Ascending aorta (tissue), 2 donors: ENCODE measurements around the gene RASGRF1. TPM values are rescaled to one million over a fixed set of nuclear protein-coding genes. Genes with fewer than 3 reads are reported as not detected.

Source experiments
- DNase-seq, 2 donors: peaks; one replicate each; pipeline ENCODE4 v3.0.0-alpha.2; 2019; ENCODE audit warnings: low spot score in 2 of 2
- H3K27ac ChIP-seq, 2 donors: fragments of 200-600 bp; sonication (generic); one replicate each; pipeline ENCODE4 v1.5.1; 2016 to 2017; ENCODE audit warnings: mild to moderate bottlenecking in 1 of 2
- H3K27me3 ChIP-seq: fragments of 200-600 bp; sonication (generic); one replicate; pipeline ENCODE4 v1.5.1; 2017
- H3K36me3 ChIP-seq, 2 donors: fragments of 200-600 bp; sonication (generic); one replicate each; pipeline ENCODE4 v1.5.1; 2016
- H3K4me1 ChIP-seq, 2 donors: fragments of 200-600 bp; sonication (generic); one replicate each; pipeline ENCODE4 v1.5.1; 2016 to 2017; ENCODE audit warnings: mild to moderate bottlenecking in 1 of 2
- H3K4me3 ChIP-seq, 2 donors: fragments of 200-600 bp; sonication (generic); one replicate each; pipeline ENCODE4 v1.5.1; 2016 to 2017; ENCODE audit warnings: mild to moderate bottlenecking in 1 of 2
- H3K9me3 ChIP-seq, 2 donors: fragments of 200-600 bp; sonication (generic); one replicate each; pipeline ENCODE4 v1.5.1; 2016
- intact Hi-C: fragments of 100-400 bp; cut with DNase I; formaldehyde crosslinking; loops from one replicate; pipeline ENCODE4 v1.15.1; 2023
- total RNA-seq: library from RNA; depleted of rRNA; stranded (reverse); fragments of >200 nt; gene quantifications from one replicate; pipeline ENCODE4 v1.1.0, GENCODE V29; 2016
- TF ChIP-seq, protein P1 (sequence below), 3 experiments: fragments of 200-600 bp in 2 of 3; fragments of 450-650 bp in 1 of 3; sonication (generic) in 2 of 3; IDR thresholded peaks; one replicate each; pipeline ENCODE4 v1.5.1; 2016 to 2019; ENCODE audit warnings: antibody characterized with exemption in 3 of 3, mild to moderate bottlenecking in 1 of 3, moderate library complexity in 1 of 3

The RASGRF1 gene
- total RNA-seq, 1 donor from 2014 or later = not detected

DNA sequence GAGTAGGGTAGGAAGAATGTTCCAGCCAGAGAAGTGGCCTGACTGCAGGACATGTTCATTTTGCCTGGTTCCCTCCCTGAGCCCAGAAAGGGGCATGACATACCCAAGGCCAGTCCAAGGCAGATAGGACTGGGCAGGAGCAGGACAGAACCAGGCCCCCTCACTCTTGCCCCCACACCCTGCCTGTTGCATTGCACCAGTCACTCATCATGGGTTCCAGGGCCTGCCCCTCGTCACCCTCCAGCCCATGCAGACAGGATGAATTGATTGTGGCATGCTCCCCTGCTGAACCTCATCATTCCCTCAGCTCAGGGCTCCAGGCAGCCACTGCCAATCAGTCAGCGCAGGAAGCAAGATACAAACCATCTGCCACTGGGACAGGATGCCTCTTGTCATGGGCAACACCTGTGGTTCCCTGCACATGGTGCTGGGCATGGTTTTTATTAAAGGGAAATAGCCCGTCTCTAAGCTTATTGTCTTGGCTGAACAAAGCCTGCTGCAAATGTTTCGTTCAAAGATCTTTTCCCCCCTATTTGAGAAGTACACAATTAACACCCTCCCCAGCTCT is 48.9 kb downstream of the RASGRF1 start:
- DNase-seq = no peak
- Histone ChIP-seq H3K27ac (no peak overlapping the region), H3K4me1 (no peaks in the 10 kb centered on the region), H3K9me3 (no peaks in the 10 kb centered on the region), H3K36me3 (no peaks in the 10 kb centered on the region), H3K4me3 (no peak overlapping the region), H3K27me3 (no peaks in the 10 kb centered on the region)
- TF ChIP-seq, protein P1, sequence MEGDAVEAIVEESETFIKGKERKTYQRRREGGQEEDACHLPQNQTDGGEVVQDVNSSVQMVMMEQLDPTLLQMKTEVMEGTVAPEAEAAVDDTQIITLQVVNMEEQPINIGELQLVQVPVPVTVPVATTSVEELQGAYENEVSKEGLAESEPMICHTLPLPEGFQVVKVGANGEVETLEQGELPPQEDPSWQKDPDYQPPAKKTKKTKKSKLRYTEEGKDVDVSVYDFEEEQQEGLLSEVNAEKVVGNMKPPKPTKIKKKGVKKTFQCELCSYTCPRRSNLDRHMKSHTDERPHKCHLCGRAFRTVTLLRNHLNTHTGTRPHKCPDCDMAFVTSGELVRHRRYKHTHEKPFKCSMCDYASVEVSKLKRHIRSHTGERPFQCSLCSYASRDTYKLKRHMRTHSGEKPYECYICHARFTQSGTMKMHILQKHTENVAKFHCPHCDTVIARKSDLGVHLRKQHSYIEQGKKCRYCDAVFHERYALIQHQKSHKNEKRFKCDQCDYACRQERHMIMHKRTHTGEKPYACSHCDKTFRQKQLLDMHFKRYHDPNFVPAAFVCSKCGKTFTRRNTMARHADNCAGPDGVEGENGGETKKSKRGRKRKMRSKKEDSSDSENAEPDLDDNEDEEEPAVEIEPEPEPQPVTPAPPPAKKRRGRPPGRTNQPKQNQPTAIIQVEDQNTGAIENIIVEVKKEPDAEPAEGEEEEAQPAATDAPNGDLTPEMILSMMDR (IDR thresholded peaks at IDR 0.05) = no peak
- intact Hi-C loops = no loop called here

- Histone ChIP-seq H3K27me3 (no peaks in the 10 kb centered on the region), H3K9me3 (no peaks in the 10 kb centered on the region), H3K4me3 (no peak overlapping the region), H3K36me3 (no peaks in the 10 kb centered on the region), H3K4me1 (no peaks in the 10 kb centered on the region), H3K27ac (no peak overlapping the region)
- DNase-seq = no peak
- TF ChIP-seq, protein P1 (IDR thresholded peaks at IDR 0.05) = no peak
- intact Hi-C loops = no loop called here
These were observed 52.7 kb downstream of the RASGRF1 start for GRCh38 chr15:79037848-79038247.

DNA sequence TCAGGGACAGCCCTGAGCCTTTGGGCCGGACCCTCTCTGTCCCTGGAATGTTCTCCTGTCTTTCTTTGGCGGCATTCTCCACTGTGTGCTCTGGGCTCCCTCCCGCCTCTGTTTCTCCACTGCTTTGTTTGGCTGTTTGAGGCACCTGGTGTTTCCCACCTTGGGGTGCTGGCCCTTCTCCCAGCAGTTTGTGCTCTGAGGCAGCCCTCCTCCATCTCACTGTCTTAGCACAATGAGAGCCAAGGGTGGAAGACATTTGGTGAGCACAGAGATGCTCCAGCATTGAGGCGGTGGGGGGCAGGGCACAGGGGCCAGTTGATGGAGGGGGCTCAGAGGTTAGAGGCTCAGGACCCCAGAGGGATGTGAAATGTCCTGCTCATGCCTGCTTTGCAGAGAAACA is 54.3 kb downstream of the RASGRF1 start:
- no peak overlapping the region for H3K4me3 ChIP-seq
- no peaks in the 10 kb centered on the region for H3K36me3 ChIP-seq
- H3K27ac ChIP-seq = no peak overlapping the region
- H3K9me3 ChIP-seq = no peaks in the 10 kb centered on the region
- DNase-seq = no peak
- H3K27me3 ChIP-seq = no peaks in the 10 kb centered on the region
- TF ChIP-seq, protein P1 (IDR thresholded peaks at IDR 0.05) = no peak
- H3K4me1 ChIP-seq = no peaks in the 10 kb centered on the region
- intact Hi-C loops = no loop called here

- peak overlapping the region in 1 of 2 donors; percentile 31 for H3K4me3 ChIP-seq
These were observed 54.8 kb downstream of the RASGRF1 start for GRCh38 chr15:79035814-79036213.

DNA sequence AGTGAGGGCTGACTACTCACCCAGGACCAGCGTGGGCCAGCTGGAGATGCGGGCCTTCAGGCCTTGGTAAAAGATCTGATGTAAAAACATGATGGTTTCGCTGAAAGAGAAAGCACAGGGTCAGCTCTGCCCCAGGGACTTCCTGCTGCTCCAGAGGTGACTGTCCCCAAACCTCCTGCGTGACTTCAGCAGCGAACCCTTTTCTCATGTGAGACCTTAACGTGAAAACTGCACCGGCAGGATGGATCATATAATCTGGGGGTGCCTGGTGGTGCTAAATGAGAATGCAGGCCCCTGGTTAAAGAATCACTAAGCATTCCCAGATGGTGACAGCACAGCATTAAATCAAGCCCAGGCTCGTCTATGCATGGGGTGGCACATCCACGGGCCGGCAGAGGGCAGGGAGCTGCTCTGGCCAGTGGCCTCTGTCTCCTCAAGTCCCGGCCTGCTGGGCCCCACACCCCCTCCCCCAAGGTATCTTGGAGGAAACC is 55.4 kb downstream of the RASGRF1 start:
- Histone ChIP-seq H3K4me3 (no peak overlapping the region), H3K27me3 (no peaks in the 10 kb centered on the region), H3K4me1 (no peaks in the 10 kb centered on the region), H3K27ac (no peak overlapping the region), H3K36me3 (no peaks in the 10 kb centered on the region), H3K9me3 (no peaks in the 10 kb centered on the region)
- intact Hi-C loops = no loop called here
- no peak for DNase-seq
- TF ChIP-seq, protein P1 (IDR thresholded peaks at IDR 0.05) = no peak

More at GRCh38 chr15:79035814-79036213, 54.8 kb downstream of the RASGRF1 start:
- Histone ChIP-seq H3K4me1 (no peaks in the 10 kb centered on the region), H3K27me3 (no peaks in the 10 kb centered on the region), H3K9me3 (no peaks in the 10 kb centered on the region), H3K27ac (no peak overlapping the region), H3K36me3 (no peaks in the 10 kb centered on the region)
- DNase-seq = no peak
- intact Hi-C loops = no loop called here
- TF ChIP-seq, protein P1 (IDR thresholded peaks at IDR 0.05) = no peak

- no peak for DNase-seq
- Histone ChIP-seq H3K4me3 (no peak overlapping the region), H3K36me3 (no peaks in the 10 kb centered on the region), H3K27me3 (no peaks in the 10 kb centered on the region), H3K4me1 (no peaks in the 10 kb centered on the region), H3K27ac (no peak overlapping the region), H3K9me3 (no peaks in the 10 kb centered on the region)
- TF ChIP-seq, protein P1 (IDR thresholded peaks at IDR 0.05) = no peak
- intact Hi-C loops = no loop called here
These were observed 56.3 kb downstream of the RASGRF1 start for GRCh38 chr15:79034284-79034683.
